HepG2 (cell line): Measurements from ENCODE around the gene SRC. TPM values are rescaled to one million over a fixed set of nuclear protein-coding genes. Genes with fewer than 3 reads are reported as not detected.

Experiments
- ADNP ChIP-seq: sonication (generic); formaldehyde crosslinking; IDR thresholded peaks from 2 replicates; pipeline ENCODE4 v1.4.0; 2020; ENCODE audit warnings: missing genetic modification reagents
- ARNTL ChIP-seq: sonication (generic); formaldehyde crosslinking; IDR thresholded peaks from 2 replicates; pipeline ENCODE4 v1.4.0; 2020; ENCODE audit warnings: mild to moderate bottlenecking, missing genetic modification reagents
- ATRX ChIP-seq: sonication (generic); formaldehyde crosslinking; IDR thresholded peaks from 2 replicates; pipeline ENCODE4 v1.4.0; 2020; ENCODE audit warnings: missing genetic modification reagents, borderline replicate concordance
- CCDC6 ChIP-seq: sonication (generic); formaldehyde crosslinking; IDR thresholded peaks from 2 replicates; pipeline ENCODE4 v1.8.1; 2022; ENCODE audit warnings: mild to moderate bottlenecking, missing genetic modification reagents, moderate library complexity
- CHCHD3 ChIP-seq: sonication (generic); formaldehyde crosslinking; IDR thresholded peaks from 2 replicates; pipeline ENCODE4 v1.8.0; 2022; ENCODE audit warnings: mild to moderate bottlenecking, missing genetic modification reagents, moderate library complexity
- EP300 ChIP-seq, 3 experiments: sonication (generic) in 1 of 3; formaldehyde crosslinking in 1 of 3; IDR thresholded peaks; 2 replicates each; pipeline versions ENCODE4 v1.5.1 to v1.6.1; 2011 to 2020; ENCODE audit warnings: low read depth in 2 of 3, low read length in 2 of 3, borderline replicate concordance in 1 of 3, improper control_type of control experiment in 1 of 3, mild to moderate bottlenecking in 1 of 3, missing genetic modification reagents in 1 of 3, moderate library complexity in 1 of 3
- FOXK2 ChIP-seq: fragments of 450-650 bp; IDR thresholded peaks from 2 replicates; pipeline ENCODE4 v1.6.1; 2016
- MBD4 ChIP-seq: IDR thresholded peaks from 2 replicates; pipeline ENCODE4 v1.6.1; 2012; ENCODE audit warnings: low read length, inconsistent platforms, borderline replicate concordance
- MTF2 ChIP-seq: sonication (generic); formaldehyde crosslinking; IDR thresholded peaks from 2 replicates; pipeline ENCODE4 v1.5.0; 2020; ENCODE audit warnings: missing genetic modification reagents, borderline replicate concordance
- PRPF4 ChIP-seq: fragments of 200-400 bp; formaldehyde crosslinking; IDR thresholded peaks from 2 replicates; pipeline ENCODE4 v1.6.1; 2016; ENCODE audit warnings: low read length, low read depth; ENCODE audit not compliant: poor library complexity, severe bottlenecking
- REL ChIP-seq: sonication (generic); formaldehyde crosslinking; conservative IDR thresholded peaks from 2 replicates; pipeline ENCODE4 v1.8.0; 2022; ENCODE audit warnings: mild to moderate bottlenecking, missing genetic modification reagents, moderate library complexity
- SALL2 ChIP-seq: sonication (generic); formaldehyde crosslinking; IDR thresholded peaks from 2 replicates; pipeline ENCODE4 v1.8.1; 2023; ENCODE audit warnings: mild to moderate bottlenecking, missing genetic modification reagents, inconsistent platforms
- SMAD9 ChIP-seq: sonication (generic); formaldehyde crosslinking; IDR thresholded peaks from 2 replicates; pipeline ENCODE4 v1.5.1; 2020; ENCODE audit warnings: mild to moderate bottlenecking, missing genetic modification reagents
- YY1 ChIP-seq: IDR thresholded peaks from 2 replicates; pipeline ENCODE4 v1.6.1; 2011; ENCODE audit warnings: low read length, low read depth, moderate library complexity, mild to moderate bottlenecking; ENCODE audit not compliant: insufficient read depth, insufficient replicate concordance
- ZFAT ChIP-seq: sonication (generic); formaldehyde crosslinking; conservative IDR thresholded peaks from 2 replicates; pipeline ENCODE4 v1.8.1; 2023; ENCODE audit warnings: missing genetic modification reagents, inconsistent platforms
- ZFP36 ChIP-seq: fragments of 150-350 bp; IDR thresholded peaks from 2 replicates; pipeline ENCODE4 v1.6.1; 2018; ENCODE audit warnings: borderline replicate concordance, low read length, low read depth; ENCODE audit not compliant: partially characterized antibody
- ZNF225 ChIP-seq: sonication (generic); formaldehyde crosslinking; IDR thresholded peaks from 2 replicates; pipeline ENCODE4 v1.4.0; 2020; ENCODE audit warnings: mild to moderate bottlenecking, missing genetic modification reagents
- ZNF484 ChIP-seq: sonication (generic); formaldehyde crosslinking; IDR thresholded peaks from 2 replicates; pipeline ENCODE4 v1.5.1; 2020; ENCODE audit warnings: mild to moderate bottlenecking, low read depth, missing genetic modification reagents, borderline replicate concordance
- ZNF589 ChIP-seq: sonication (generic); formaldehyde crosslinking; conservative IDR thresholded peaks from 2 replicates; pipeline ENCODE4 v1.8.0; 2022; ENCODE audit warnings: mild to moderate bottlenecking, moderate library complexity, missing genetic modification reagents
- ZNF605 ChIP-seq: sonication (generic); formaldehyde crosslinking; IDR thresholded peaks from 2 replicates; pipeline ENCODE4 v1.8.0; 2022; ENCODE audit warnings: mild to moderate bottlenecking, missing genetic modification reagents
- ZNF644 ChIP-seq: IDR thresholded peaks from 2 replicates; pipeline ENCODE4 v1.6.1; 2016; ENCODE audit warnings: low read depth
- ZNF720 ChIP-seq: sonication (generic); formaldehyde crosslinking; IDR thresholded peaks from 2 replicates; pipeline ENCODE4 v1.4.0; 2020; ENCODE audit warnings: missing genetic modification reagents
- ZNF768 ChIP-seq: sonication (generic); formaldehyde crosslinking; IDR thresholded peaks from 2 replicates; pipeline ENCODE4 v1.4.0; 2020; ENCODE audit warnings: missing genetic modification reagents
- ZNF879 ChIP-seq: sonication (generic); formaldehyde crosslinking; IDR thresholded peaks from 2 replicates; pipeline ENCODE4 v1.8.1; 2023; ENCODE audit warnings: missing genetic modification reagents
- ZSCAN31 ChIP-seq: sonication (generic); formaldehyde crosslinking; IDR thresholded peaks from 2 replicates; pipeline ENCODE4 v1.5.0; 2020; ENCODE audit warnings: low read depth, mild to moderate bottlenecking, missing genetic modification reagents
- polyA plus RNA-seq, 8 experiments: library from polyadenylated mRNA; depleted of rRNA in 3 of 8; stranded (reverse) in 7 of 8; unstranded in 1 of 8; fragments of >200 nt; fragmentation: Illumina TruSeq in 4 of 8; extraction: Trizol in 4 of 8; gene quantifications; 2 replicates each; pipeline versions ENCODE4 v1.2.1 to v1.2.3, GENCODE V29; 2011 to 2016; ENCODE audit warnings: low read depth in 4 of 8, missing spikeins in 1 of 8, mixed read lengths in 1 of 8; ENCODE audit not compliant: insufficient read depth in 1 of 8
- total RNA-seq, 5 experiments: library from RNA; depleted of rRNA; stranded (reverse); fragments of >200 nt; fragmentation: Illumina TruSeq; extraction: Trizol; gene quantifications; 2 replicates each; pipeline ENCODE4 v1.2.3, GENCODE V29; 2016; ENCODE audit warnings: low read depth in 1 of 5
- TF ChIP-seq, protein P1 (sequence below): sonication (generic); formaldehyde crosslinking; IDR thresholded peaks from 2 replicates; pipeline ENCODE4 v1.5.0; 2020; ENCODE audit warnings: missing genetic modification reagents, mild to moderate bottlenecking, borderline replicate concordance
- TF ChIP-seq, protein P2 (sequence below): sonication (generic); formaldehyde crosslinking; IDR thresholded peaks from 2 replicates; pipeline ENCODE4 v1.5.0; 2020; ENCODE audit warnings: mild to moderate bottlenecking, missing genetic modification reagents
- TF ChIP-seq, protein P3 (sequence below): sonication (generic); formaldehyde crosslinking; IDR thresholded peaks from 2 replicates; pipeline ENCODE4 v1.5.0; 2020; ENCODE audit warnings: mild to moderate bottlenecking, missing genetic modification reagents, moderate library complexity

SRC gene
- total and polyA plus RNA-seq, 2 of the 13 experiments (the other 11 are each of a cell fraction or from before 2014, with no cell fraction given): 54.7 to 192 TPM

DNA sequence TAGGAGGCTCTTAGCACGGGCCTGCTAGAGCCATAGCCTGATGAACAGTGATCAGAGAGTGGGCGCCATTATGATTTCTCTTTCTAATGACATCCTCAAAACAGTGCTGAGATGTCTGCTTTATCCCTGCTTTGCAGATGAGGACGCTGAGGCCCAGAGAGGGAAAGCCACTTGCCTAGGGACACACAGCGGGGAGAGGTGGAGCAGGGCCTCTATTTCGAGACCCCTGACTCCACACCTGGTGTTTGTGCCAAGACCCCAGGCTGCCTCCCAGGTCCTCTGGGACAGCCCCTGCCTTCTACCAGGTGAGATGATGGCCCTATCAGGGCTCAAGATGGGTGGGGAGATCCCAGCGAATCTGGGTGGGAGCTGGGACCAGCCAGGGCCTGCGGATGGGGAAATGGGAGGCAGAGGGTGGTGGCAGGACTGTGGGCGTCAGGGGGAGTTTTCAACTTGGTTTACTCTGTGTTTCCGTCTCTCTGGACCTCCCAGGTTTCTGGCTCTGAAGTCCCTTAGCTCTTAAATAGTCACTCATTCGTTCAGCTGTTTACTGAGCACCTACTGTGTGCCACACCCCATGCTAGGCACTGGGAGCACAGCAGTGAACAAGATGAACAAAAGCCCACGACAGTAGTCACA, 36.7 kb downstream of the SRC start (continued):
- TF ChIP-seq YY1: no peak
- peak; percentile 99 for TF ChIP-seq ZNF768 (CRISPR knock-in tag)
- TF ChIP-seq ZNF879 (CRISPR knock-in tag): no peak
- TF ChIP-seq CCDC6: no peak
- TF ChIP-seq, protein P1, sequence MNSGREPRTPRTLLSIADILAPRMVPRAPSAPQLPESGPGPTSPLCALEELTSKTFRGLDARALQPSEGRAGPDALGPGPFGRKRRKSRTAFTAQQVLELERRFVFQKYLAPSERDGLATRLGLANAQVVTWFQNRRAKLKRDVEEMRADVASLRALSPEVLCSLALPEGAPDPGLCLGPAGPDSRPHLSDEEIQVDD (CRISPR knock-in tag): no peak
- no peak for TF ChIP-seq ZNF225
- TF ChIP-seq MBD4: no peak
- TF ChIP-seq ZFP36: peak; percentile 61
- no peak for TF ChIP-seq ZNF484 (CRISPR knock-in tag)
- TF ChIP-seq ZFAT (CRISPR knock-in tag): no peak
- no peak for TF ChIP-seq MTF2 (CRISPR knock-in tag)
- peak; percentile 49; the same call in 1 of the 2 replicates for TF ChIP-seq ADNP
- no peak for TF ChIP-seq ATRX (CRISPR knock-in tag)
- TF ChIP-seq, protein P2, sequence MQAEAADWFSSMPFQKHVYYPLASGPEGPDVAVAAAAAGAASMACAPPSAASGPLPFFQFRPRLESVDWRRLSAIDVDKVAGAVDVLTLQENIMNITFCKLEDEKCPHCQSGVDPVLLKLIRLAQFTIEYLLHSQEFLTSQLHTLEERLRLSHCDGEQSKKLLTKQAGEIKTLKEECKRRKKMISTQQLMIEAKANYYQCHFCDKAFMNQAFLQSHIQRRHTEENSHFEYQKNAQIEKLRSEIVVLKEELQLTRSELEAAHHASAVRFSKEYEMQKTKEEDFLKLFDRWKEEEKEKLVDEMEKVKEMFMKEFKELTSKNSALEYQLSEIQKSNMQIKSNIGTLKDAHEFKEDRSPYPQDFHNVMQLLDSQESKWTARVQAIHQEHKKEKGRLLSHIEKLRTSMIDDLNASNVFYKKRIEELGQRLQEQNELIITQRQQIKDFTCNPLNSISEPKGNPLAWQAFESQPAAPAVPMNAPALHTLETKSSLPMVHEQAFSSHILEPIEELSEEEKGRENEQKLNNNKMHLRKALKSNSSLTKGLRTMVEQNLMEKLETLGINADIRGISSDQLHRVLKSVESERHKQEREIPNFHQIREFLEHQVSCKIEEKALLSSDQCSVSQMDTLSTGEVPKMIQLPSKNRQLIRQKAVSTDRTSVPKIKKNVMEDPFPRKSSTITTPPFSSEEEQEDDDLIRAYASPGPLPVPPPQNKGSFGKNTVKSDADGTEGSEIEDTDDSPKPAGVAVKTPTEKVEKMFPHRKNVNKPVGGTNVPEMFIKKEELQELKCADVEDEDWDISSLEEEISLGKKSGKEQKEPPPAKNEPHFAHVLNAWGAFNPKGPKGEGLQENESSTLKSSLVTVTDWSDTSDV (CRISPR knock-in tag): no peak
- TF ChIP-seq ZSCAN31 (CRISPR knock-in tag): no peak
- TF ChIP-seq SALL2 (CRISPR knock-in tag): no peak
- no peak for TF ChIP-seq FOXK2
- TF ChIP-seq ZNF605 (CRISPR knock-in tag): 0 out of 2 replicates have a peak, but pooled peaks have one; percentile 13
- no peak for TF ChIP-seq CHCHD3
- TF ChIP-seq PRPF4: no peak
- TF ChIP-seq ARNTL: no peak
- no peak for TF ChIP-seq EP300 (IDR thresholded peaks at IDR 0.05; ENCODE audit: low read depth in 2 of 2, low read length in 2 of 2)
- TF ChIP-seq EP300 (CRISPR knock-in tag; IDR thresholded peaks at IDR 0.05; ENCODE audit: borderline replicate concordance): no peak
- no peak for TF ChIP-seq ZNF589 (CRISPR knock-in tag)
- TF ChIP-seq, protein P3, sequence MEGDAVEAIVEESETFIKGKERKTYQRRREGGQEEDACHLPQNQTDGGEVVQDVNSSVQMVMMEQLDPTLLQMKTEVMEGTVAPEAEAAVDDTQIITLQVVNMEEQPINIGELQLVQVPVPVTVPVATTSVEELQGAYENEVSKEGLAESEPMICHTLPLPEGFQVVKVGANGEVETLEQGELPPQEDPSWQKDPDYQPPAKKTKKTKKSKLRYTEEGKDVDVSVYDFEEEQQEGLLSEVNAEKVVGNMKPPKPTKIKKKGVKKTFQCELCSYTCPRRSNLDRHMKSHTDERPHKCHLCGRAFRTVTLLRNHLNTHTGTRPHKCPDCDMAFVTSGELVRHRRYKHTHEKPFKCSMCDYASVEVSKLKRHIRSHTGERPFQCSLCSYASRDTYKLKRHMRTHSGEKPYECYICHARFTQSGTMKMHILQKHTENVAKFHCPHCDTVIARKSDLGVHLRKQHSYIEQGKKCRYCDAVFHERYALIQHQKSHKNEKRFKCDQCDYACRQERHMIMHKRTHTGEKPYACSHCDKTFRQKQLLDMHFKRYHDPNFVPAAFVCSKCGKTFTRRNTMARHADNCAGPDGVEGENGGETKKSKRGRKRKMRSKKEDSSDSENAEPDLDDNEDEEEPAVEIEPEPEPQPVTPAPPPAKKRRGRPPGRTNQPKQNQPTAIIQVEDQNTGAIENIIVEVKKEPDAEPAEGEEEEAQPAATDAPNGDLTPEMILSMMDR (CRISPR knock-in tag): no peak
- TF ChIP-seq ZNF644: no peak
- no peak for TF ChIP-seq REL (CRISPR knock-in tag)
- no peak for TF ChIP-seq SMAD9 (CRISPR knock-in tag)
- no peak for TF ChIP-seq ZNF720 (CRISPR knock-in tag)
